HG03095 (cell line): ENCODE data around the gene KLHL21.
A peak's percentile ranks its signal among the peaks of the same experiment; 100 is the strongest.
"Not testable (repeated sequence)": the region's sequence is repeated elsewhere in the genome, so short reads cannot be mapped to it uniquely, and the experiment has no call there.

Experiments used
- ATAC-seq: cut with Tn5 transposase; IDR thresholded peaks from one replicate; pipeline ENCODE4 v1.9.1; 2021; ENCODE audit warnings: moderate library complexity; ENCODE audit not compliant: unreplicated experiment

The KLHL21 gene, protein sequence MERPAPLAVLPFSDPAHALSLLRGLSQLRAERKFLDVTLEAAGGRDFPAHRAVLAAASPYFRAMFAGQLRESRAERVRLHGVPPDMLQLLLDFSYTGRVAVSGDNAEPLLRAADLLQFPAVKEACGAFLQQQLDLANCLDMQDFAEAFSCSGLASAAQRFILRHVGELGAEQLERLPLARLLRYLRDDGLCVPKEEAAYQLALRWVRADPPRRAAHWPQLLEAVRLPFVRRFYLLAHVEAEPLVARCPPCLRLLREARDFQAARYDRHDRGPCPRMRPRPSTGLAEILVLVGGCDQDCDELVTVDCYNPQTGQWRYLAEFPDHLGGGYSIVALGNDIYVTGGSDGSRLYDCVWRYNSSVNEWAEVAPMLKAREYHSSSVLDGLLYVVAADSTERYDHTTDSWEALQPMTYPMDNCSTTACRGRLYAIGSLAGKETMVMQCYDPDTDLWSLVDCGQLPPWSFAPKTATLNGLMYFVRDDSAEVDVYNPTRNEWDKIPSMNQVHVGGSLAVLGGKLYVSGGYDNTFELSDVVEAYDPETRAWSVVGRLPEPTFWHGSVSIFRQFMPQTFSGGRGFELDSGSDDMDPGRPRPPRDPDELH

DNA sequence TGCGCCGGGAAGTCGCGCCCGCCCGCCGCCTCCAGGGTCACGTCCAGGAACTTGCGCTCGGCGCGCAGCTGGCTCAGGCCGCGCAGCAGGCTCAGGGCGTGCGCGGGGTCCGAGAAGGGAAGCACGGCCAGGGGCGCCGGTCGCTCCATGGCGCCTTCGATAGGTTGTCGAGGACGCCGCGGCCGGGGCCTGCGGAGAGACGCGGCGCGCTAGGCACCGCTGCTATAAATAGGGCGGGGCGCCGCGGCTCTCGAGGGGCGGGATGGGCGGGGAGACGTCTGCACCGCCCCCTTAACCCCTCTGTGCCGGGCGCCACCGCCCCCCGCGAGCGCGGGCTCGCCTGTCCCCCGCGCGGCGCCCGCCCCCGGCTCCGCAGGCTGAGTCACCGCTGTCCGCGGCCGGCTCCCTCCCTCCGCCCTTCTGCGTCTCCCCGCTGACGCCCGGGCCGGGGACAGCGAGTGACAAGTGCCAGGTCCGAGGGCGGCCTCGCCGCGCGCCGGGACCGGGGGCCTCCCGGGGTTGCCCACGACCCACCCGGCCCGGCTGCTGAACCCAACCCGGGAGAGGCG is at the start of gene KLHL21:
TSS of gene KLHL21 (minus strand) at position 201 of the 569 bp plus-strand sequence. CDS start at position 149, 52 bp downstream.
- ATAC-seq, result peak; percentile 52

DNA sequence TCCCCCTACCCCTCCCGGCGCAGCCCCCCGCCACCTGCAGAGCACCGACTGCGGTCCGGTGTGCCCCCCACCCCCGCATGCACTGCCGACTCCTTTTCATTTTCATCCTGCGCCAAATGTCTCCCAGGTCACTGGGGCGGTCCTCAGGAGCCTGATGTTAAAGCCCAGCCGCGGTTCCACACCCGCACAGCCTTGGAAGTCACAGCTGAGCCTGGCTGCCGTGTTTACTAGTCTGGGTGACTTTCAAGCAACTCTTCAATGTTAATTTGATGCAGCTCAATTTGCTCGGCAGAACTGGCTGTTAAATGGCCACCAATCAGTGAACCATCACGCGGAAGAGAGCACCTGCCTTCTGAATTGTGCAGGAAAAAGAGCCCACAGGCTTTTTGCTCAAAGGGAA is 49.2 kb upstream of the KLHL21 start:
- no peak for ATAC-seq

DNA sequence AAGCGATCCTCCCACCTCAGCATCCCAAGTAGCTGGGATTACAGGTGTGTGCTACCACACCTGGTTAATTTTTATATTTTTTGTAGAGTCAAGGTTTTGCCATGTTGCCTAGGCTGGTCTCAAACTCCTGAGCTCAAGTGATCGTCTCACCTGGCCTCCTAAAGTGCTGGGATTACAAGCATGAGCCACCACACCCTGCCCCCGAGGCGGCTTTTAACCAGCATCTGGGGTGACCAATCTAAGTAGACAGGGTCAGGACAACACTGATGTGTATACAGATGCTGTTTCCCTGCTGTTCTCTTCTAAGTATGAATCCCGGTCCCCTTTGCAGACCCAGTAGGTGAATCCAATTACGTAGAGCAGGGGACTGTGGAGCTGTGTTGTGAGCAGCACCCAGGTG is 45.9 kb upstream of the KLHL21 start:
- no peak for ATAC-seq

DNA sequence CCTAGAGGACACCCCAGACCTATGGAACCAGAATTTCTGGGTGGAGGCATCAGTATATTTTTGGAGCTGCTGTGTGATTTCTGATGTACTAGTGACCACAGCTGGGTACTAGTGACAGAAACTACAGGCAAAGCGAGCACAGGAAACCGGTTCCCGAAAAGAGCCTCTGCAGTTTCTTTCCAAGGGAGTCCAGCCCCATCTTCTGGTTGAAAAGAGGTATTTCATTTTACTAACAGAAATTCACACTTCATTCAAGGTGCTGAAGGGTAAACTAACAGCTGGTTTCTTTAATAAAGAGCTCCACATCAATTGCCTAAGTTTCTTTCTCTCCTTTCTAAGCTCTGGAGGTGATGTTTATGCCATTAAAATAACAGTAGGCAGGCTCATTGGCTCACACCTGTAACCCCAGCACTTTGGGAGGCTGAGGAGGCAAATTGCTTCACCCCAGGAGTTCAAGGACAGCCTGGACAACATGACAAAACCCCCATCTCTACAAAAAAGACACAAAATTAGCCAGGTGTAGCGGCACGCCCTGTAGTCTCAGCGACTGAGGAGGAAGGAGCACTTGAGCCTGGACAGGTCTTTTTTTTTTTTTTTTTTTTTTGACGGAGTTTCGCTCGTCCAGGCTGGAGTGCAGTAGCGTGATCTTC is 44.0 kb upstream of the KLHL21 start:
- no peak for ATAC-seq

DNA sequence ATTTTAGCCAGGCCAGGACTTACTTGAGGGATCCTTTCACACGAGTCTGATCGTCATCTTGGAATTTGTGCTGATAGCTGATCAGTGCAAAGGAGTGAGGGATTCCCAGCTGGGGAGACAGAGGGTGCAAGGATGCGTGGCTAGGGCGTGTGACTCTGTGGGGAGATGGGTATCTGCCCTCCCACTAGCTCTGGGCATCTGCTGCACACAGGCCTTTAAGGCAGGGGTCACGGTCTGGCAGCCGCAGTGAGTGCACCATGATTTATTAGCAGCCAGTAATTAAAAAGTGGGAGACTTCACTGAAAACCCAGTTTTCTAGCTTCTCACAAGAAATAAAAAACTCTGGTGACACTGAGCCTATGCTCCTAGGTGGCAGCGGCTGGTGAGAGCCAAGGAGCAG is 42.3 kb upstream of the KLHL21 start:
- no peak for ATAC-seq

DNA sequence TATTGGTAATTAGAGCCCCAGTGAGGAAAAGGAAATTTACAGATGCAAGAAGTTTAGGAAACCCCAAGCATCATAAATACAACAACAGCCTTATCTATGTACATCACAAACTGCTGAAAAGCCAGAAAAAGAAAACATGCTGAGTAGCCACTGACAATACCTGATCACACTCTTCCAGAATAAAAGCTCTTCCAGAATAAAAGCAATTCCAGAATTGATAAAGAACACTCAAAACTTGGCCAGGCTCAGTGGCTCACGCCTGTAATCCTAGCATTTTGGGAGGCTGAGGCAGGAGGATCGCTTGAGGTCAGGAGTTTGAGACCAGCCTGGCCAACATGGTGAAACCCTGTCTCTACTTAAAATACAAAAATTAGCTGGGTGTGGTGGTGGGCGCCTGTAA is 38.2 kb upstream of the KLHL21 start:
- not testable (repeated sequence) for ATAC-seq

DNA sequence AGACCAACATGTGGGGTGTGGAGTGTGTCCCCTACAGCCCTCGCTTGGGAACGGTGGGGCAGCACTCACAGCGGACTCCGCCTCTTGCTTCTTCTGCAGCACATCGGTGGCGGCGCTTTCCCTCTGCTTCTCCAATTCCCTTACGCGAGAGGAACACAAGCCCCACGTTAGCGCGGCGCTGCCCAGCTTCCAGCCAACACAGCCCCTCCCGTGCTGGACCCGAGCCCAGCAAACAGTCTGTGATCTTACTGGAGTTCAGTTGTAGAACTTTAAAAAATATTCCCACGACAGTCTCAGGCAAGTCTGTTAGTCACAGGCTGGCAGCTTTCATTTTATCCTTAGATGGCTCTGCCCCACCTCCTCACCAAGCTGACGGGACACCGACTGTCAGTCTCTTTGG is 35.6 kb upstream of the KLHL21 start:
- no peak for ATAC-seq

DNA sequence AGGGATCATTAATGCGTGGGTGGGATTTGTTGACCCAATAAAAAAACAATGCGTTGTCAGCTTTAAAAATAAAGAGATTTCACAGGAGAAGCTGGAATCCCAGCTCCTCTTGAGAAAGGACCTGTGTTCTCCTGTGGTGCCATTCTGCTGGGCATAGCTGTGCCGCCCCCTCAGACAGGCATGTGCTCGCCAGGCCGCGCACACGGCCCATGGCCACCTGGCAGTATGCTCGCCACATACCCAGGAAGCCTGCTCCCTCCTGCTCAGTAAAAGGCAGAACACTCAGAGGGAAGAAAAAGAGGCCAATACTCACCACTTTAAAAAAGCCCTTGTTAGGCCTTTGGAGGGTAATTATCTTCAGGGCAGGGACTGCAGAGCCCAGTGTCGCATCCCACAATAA is 35.1 kb upstream of the KLHL21 start:
- no peak for ATAC-seq

DNA sequence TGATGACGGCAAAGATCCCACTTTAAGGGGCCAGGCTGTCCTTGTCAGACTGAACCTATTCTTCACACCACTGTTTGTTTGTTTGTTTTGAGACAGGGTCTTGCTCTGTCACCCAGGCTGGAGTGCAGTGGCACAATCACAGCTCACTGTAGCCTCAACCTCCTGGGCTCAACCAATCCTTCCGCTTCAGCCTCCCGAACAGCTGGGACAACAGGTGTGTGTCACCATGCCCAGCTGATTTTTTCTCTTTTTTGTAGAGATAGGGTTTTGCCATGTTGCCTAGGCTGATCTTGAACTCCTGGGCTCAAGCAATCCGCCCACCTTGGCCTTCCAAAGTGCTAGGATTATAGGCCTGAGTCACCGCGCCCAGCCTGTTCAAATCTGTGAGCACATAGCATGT is 34.1 kb upstream of the KLHL21 start:
- ATAC-seq, result not testable (repeated sequence)

DNA sequence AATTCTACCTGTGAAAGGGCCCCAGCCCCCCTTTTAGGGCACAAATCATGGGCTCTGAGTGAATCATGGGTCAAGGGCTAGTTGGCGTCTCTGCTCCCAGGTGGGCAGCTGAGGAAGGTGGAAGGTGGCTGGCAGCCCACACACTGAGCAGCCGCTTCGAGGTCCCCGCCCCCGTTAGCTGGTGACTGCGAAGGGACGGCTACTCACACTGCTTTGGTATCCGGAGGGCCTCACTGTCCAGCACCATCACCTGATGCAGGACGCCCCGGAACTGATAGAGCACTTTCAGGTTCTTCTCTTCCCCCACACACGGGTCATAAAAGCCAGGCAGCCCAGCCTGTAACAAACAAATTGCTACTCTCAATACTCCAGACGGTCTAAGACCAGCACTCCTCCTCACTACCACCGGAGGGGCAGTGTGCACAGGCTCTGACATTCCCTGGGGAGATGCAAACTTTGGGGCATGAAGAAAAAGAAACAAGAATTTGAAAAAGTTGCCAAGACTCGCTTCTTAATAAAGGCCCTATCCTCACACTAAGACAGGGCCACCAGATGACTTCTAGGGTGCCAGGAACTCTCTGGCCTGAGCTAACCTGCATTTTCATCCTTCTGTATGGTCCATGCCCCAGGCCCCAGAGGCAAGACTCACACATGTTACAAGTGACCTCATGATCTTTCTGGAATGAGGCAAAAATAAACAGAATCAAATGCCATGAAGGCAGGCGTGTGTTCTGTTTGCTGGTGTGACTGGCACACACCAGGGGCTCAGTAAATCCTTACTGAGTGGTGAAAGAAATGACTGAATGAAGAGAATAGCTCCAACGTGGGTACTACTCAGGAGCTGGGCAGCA is 33.5 kb upstream of the KLHL21 start:
- ATAC-seq, result no peak

DNA sequence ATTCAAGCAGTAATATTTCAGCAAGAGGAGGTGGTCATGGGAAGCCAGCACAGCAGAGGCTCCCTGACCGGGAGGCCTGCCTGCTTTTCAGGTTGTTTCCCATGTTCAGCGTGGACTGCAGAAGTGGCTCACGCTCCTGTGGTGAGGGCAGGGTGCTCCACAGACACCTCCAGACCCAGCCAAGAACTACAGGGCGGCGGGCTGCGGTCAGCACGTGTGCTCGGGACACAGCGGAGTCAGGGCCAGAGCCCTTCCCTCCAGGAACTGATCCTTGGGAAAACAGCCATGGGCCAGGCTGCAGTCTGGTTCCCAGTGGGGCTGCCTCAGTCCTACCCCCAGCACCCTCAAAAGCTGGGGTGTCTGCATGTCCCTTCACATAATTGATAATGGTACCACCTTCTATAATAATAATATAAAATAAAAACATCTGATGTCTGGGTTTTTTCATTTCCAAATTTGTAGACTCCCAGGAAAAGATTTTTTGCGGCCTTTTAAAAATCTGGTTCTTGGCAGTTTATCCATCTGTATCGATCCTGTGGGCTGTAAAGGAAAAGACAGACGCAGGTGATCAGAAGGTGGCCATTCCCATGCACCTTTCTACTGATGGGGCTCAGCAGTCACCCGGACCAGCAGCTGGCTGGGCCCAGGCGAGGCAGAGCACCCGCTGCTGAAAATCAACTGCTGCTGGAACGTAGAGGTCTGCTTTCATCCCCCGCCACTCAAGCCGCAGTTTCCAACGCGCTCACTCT is 32.7 kb upstream of the KLHL21 start:
- ATAC-seq, result no peak

DNA sequence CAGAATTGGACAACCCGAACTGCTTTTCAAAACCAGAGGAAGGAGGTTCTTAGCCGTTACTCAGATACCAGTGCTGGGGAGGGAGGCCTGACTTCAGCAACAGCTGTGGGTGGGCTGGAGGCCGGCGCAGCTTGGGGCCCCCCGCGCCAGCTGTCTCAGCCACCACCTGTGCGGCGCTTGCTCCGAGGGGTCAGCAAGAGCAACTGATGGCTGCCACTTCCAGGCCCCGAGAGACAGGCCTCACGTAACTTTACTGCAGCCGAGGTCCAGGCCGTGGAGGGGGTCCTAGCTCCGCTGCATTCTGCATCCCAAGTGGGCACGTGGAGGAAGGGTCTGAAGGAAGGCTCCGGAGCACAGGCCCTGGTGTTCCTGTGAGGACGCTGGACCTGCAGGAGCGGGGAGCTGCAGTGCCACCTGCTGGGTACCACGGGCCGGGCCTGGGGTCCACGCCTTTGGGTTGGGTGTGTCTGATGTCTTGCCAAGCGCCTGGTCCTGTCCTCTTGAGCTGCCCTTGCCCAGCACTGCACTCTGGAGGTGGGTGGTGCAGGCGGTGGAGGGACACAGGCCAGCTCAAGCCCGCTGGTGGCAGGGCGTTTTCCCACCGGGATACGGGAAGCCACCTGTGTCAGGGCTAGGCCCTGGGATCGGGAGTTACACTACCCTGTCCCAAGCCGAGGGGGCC is 31.8 kb upstream of the KLHL21 start:
- no peak for ATAC-seq

DNA sequence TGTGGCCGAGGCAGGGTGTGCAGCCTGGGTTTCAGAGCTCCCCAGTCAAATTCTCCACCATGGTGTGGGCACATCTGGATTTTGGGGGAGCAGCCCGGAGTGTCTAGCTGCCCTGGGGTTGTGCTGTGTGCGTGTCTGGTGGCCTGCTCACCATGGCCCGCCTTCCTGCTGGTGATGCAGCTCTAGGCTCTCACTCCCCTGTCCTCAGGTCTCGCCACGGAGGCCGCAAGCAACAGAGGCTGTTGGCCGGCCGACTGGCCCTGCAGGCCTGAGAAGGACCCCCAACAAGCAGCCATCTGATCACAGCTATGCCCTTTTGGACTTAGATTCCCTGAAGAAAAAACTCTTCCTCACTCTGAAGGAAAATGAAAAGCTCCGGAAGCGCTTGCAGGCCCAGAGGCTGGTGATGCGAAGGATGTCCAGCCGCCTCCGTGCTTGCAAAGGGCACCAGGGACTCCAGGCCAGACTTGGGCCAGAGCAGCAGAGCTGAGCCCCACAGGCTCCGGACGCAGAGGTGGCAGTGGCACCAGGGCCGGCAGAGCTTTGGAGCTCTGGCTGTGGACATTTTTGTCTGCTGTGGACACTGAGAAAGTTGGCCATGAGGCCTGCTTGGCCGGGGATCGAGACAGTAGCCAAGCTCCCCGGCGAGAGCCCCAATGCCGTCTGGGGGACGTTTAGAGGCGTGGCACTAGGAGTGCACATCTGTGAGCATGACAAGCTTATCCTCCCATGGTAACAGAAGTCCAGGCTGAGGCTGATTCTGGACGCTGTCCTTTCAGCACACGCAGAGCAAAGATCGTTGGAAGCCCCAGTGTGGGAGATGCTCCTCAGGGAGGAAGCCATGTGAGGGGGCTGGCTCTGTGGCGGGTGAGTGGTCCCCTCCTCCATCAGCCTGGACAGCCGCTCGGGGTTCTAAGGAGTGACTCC is 30.2 kb upstream of the KLHL21 start:
- ATAC-seq, result no peak

DNA sequence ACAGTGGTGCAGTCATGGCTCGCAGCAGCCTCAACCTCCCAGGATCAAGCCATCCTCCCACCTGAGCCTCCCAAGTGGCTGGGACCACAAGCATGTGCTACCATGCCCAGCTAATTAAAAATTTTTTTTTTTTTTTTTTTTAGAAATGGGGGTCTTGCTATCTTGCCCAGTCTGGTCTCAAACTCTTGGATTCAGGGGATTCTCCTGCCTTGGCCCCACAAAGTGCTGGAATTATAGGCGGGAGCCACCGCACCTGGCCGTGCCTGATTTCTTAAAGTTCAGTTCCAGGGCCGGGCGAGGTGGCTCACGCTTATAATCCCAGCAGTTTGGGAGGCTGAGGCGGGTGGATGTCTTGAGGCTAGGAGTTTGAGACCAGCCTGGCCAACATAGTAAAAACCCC is 28.4 kb upstream of the KLHL21 start:
- no peak for ATAC-seq

DNA sequence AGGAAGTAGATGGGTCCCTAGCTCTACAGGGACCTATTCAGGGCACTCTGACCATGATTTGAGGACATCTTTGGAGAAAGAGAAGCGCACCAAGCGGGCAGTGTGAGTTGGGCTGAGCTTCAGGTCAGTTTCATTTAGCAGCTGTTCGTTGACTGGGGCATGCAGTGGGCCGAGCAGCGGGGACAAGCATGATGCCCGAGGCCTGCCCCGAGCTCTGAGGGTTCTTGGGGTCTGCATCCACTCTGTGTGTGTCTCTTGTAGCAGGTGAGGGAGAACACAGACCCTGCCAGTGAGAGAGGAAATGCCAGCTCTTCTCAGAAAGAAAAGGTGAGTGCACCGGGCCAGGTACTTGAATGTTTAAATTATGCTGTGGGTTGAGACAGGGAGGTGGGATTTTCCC is 27.4 kb upstream of the KLHL21 start:
- no peak for ATAC-seq

DNA sequence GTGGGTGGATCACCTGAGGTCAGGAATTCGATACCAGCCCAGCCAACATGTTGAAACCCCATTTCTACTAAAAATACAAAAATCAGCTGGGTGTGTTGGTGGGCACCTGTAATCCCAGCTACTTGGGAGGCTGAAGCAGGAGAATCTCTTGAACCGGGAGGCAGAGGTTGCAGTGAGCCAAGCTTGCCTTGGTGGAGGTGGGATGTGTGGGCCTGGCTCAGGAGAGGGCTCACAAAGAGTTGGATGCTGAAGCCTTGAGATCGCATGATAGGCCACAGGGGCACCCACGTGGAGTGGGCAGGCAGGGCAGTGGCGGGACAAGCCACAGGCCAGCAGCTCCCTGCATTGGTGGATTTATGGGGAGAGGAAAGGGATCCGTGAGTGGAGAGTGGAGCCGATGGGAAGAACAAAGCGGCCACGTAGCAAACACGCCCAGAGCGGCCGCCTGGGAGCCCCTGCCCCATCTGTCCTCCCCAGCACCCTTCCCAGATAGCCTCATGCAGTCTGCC is 26.4 kb upstream of the KLHL21 start:
- ATAC-seq, result no peak

DNA sequence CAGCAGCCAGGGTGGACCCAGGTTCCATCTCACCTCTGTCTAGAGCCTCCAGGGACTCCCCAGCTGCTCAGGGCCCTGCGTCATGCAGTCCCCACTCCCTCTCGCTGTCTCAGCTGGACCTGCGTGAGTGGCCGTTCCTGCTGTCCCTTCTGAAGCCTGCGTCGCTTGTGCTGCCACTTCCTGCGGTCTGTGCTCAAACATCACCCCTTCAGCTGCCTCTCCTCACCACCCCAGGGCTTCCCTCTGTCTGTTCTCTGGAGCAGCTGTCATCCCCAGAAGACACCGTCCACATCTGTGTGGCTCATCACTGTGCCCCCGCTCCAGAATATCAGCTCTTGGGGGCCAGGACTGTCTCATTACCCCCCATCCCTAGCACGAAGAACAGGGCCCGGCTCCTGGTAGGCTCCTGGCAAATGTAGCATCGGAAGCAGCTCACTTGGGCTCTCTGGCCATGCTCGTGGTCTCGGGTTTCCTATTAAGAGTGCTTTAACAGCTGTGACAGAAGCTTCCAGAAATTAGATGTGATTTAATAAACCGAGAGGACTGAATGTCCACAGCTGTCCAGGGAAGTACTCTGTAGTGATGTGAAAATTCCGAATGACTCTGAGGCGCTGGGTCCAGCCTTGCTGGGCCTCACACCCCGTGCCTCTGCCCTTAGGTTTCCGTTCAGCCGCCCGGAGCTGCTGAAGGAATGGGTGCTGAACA is 25.3 kb upstream of the KLHL21 start:
- ATAC-seq, result no peak

DNA sequence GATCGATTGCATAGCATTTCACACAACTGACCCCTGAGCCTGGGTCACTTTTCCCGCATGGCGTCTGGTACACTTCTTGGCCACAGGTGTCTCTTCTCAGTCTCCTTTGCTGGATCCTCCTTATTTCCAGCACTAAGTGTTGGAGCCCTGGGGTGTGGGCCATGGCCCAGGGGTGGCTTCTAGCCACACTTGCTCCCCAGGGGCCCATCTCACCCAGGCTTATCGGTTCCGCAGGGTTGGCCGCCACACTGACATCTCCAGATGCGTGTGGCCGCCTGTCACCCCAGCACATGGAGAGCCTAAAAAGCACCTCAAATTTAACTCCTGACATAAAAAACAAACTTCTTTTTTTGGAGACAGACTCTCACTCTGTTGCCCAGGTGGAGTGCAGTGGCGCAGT is 24.4 kb upstream of the KLHL21 start:
- no peak for ATAC-seq
